Panc1 (cell line): Measurements from ENCODE around the gene PM20D2.

Source experiments
- CTCF ChIP-seq: fragments of 450-650 bp; IDR thresholded peaks from 2 replicates; pipeline ENCODE4 v1.5.1; 2017; ENCODE audit warnings: mild to moderate bottlenecking
- POLR2AphosphoS5 ChIP-seq: IDR thresholded peaks from 2 replicates; pipeline ENCODE4 v1.6.1; 2012; ENCODE audit warnings: mild to moderate bottlenecking, low read depth, low read length, moderate library complexity
- REST ChIP-seq, 2 experiments: IDR thresholded peaks; 2 replicates each; pipeline ENCODE4 v1.6.1; 2011 to 2012; ENCODE audit warnings: low read depth in 2 of 2, control low read depth in 1 of 2, low read length in 1 of 2, mild to moderate bottlenecking in 1 of 2, moderate library complexity in 1 of 2; ENCODE audit not compliant: insufficient read depth in 1 of 2
- TCF7L2 ChIP-seq: IDR thresholded peaks from 2 replicates; pipeline ENCODE4 v1.6.1; 2011; ENCODE audit warnings: mild to moderate bottlenecking, low read depth, low read length, inconsistent platforms

GRCh38 chr6:89121934-89122333, 23.9 kb upstream of the PM20D2 start:
- TF ChIP-seq CTCF: no peak
- no peak for TF ChIP-seq POLR2AphosphoS5
- TF ChIP-seq TCF7L2: no peak
- TF ChIP-seq REST (IDR thresholded peaks at IDR 0.05; ENCODE audit: insufficient read depth in 1 of 2, low read depth in 2 of 2, low read length in 1 of 2): no peak
